Lower leg skin (tissue), 3 donors: ENCODE measurements around the gene CCL5.

Source experiments
- CTCF ChIP-seq, 3 donors: fragments of 450-650 bp; IDR thresholded peaks; one replicate each; pipeline ENCODE4 v1.5.1; 2016; ENCODE audit warnings: antibody characterized with exemption in 3 of 3, mild to moderate bottlenecking in 3 of 3, moderate library complexity in 2 of 3
- POLR2A ChIP-seq, 2 donors: fragments of 450-650 bp; IDR thresholded peaks; one replicate each; pipeline ENCODE4 v1.6.1; 2016 to 2017; ENCODE audit warnings: antibody characterized with exemption in 2 of 2, mild to moderate bottlenecking in 1 of 2, moderate library complexity in 1 of 2

GRCh38 chr17:35878361-35878760, 1.8 kb downstream of the CCL5 start:
- TF ChIP-seq CTCF (IDR thresholded peaks at IDR 0.05): no peak
- TF ChIP-seq POLR2A (IDR thresholded peaks at IDR 0.05): no peak
